ENCODE results near the gene PTPRJ.

The PTPRJ gene

GRCh38 chr11:48096588-48097525, 116.5 kb downstream of the PTPRJ start:
- DNase-seq = no peak

GRCh38 chr11:48098024-48098423, 117.7 kb downstream of the PTPRJ start:
- no peak for DNase-seq

GRCh38 chr11:48099916-48100446, 119.6 kb downstream of the PTPRJ start:
- no peak for DNase-seq

GRCh38 chr11:48101044-48101733, 120.8 kb downstream of the PTPRJ start:
- DNase-seq = no peak

GRCh38 chr11:48101958-48102357, 121.6 kb downstream of the PTPRJ start:
- DNase-seq = no peak

- DNase-seq = peak; percentile 52 to 88
These were observed 123.5 kb downstream of the PTPRJ start for GRCh38 chr11:48103621-48104567.

GRCh38 chr11:48104568-48104924, 124.2 kb downstream of the PTPRJ start:
- no peak for DNase-seq

- DNase-seq = no peak
These were observed 125.0 kb downstream of the PTPRJ start for GRCh38 chr11:48105096-48105990.

- no peak for DNase-seq
These were observed 125.8 kb downstream of the PTPRJ start for GRCh38 chr11:48106166-48106565.

- DNase-seq = no peak
These were observed 126.9 kb downstream of the PTPRJ start for GRCh38 chr11:48107188-48107704.

- DNase-seq = no peak
These were observed 128.1 kb downstream of the PTPRJ start for GRCh38 chr11:48108231-48109045.

- DNase-seq = peak in 1 of 2 donors; percentile 72
These were observed 128.8 kb downstream of the PTPRJ start for GRCh38 chr11:48109046-48109666.

- no peak for DNase-seq
These were observed 130.1 kb downstream of the PTPRJ start for GRCh38 chr11:48110509-48110766.

GRCh38 chr11:48111891-48112290, 131.5 kb downstream of the PTPRJ start:
- DNase-seq = no peak

GRCh38 chr11:48114740-48115139, 134.4 kb downstream of the PTPRJ start:
- DNase-seq = no peak

- DNase-seq = no peak
These were observed 136.3 kb downstream of the PTPRJ start for GRCh38 chr11:48116437-48117228.

GRCh38 chr11:48122246-48122645, 141.9 kb downstream of the PTPRJ start:
- no peak for DNase-seq

- DNase-seq = no peak
These were observed 142.3 kb downstream of the PTPRJ start for GRCh38 chr11:48122656-48123055.

- DNase-seq = no peak
These were observed 143.0 kb downstream of the PTPRJ start for GRCh38 chr11:48123254-48123875.

All from hippocampal formation (tissue), 2 donors.